Measurements from ENCODE around the gene BORCS6.

The BORCS6 gene

DNA sequence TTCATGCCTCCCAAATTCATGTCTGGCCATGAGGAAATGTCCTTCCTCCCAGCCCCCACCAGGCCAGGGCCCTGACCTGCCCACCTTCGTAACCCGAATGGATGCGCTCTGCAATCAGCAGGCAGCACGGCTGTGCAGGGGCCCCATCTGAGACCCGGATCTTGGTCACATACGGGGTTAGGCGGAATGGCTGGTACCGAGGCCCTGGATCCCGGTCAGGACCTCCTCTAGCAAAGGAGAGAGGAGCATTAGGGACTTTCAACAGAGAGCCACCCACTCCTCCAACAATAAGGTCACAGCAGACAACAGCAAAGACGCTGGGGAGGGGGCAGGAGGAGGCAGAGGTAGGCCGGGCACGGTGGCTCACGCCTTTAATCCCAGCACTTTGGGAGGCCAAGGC lies 41.4 kb downstream of the BORCS6 start:
- DNase-seq (ENCODE audit: low read depth): no peak

DNA sequence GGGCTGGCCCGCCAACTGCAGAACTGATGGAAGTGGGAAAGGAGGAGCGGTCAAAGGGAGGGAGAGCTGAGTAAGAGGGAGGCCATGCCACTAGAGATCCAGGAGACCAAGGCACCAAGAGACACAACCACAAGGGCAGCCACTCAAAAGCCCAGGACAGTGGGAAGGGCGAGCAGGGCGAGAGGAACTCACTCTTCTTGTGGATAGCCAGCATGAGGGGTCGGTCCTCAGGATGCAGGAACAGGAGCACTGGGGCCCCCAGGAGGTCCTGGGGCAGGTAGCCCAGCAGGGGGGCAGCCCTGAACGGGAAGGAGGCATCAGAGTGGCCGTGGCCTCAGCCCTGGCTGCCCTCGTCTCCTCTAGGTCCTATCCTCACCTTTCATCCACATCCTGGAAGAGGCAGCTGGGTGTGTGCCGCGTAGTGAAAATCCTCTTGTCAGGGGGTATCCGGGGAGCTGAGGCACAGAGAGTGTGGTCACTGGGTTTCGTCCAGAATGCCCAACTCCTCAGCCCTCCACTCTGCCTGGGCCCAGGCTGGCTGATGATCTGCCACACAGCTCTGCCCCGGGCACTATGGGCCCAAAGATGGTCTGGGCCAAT lies 42.1 kb downstream of the BORCS6 start:
- no peak overlapping the region for H3K4me3 ChIP-seq (ENCODE audit: low read depth, low read length)
- TF ChIP-seq CTCF (IDR thresholded peaks at IDR 0.05; ENCODE audit: insufficient read depth, low read depth, low read length, missing control alignments): no peak

More for the DNA sequence above, 41.4 kb downstream of the BORCS6 start:
- H3K4me3 ChIP-seq (ENCODE audit: low read depth, low read length): no peak overlapping the region
- no peak for TF ChIP-seq CTCF (IDR thresholded peaks at IDR 0.05; ENCODE audit: insufficient read depth, low read depth, low read length, missing control alignments)

DNA sequence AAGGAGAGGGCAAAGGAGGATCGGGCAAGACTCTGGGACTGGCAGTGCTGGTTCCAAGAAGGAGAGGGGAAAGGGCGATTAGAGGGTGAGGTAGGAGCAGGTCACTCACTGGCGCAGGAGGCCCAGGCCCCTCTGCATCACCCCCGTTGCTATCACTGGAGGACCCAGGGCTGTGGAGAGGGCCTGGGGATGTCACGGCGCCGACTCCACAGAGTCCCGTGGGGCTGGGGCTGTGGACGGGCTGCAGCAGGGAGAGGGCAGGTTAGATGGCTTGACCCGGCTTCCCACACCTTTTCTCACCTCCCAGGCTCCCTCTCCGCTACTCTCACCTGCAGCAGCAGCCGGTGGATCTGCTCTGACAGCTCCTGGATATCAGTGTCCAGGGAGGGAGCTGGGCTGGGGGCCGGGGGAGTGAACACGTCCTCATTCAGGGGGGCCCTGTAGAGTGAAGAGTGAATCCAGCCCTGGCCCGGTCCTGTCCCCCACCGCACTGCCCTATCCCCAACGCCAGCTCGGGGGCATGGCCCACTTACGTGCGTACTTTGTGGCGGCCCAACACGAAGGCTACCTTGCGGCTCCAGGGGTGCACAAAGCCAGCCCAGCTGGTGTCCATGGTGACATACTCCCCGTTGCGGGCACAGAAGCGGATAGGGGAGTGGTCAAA lies 42.7 kb downstream of the BORCS6 start:
- H3K4me3 ChIP-seq (ENCODE audit: low read depth, low read length): no peak overlapping the region
- DNase-seq (ENCODE audit: low read depth): no peak
- TF ChIP-seq CTCF (IDR thresholded peaks at IDR 0.05; ENCODE audit: insufficient read depth, low read depth, low read length, missing control alignments): no peak

More for the DNA sequence above, 42.1 kb downstream of the BORCS6 start:
- DNase-seq (ENCODE audit: low read depth): no peak

DNA sequence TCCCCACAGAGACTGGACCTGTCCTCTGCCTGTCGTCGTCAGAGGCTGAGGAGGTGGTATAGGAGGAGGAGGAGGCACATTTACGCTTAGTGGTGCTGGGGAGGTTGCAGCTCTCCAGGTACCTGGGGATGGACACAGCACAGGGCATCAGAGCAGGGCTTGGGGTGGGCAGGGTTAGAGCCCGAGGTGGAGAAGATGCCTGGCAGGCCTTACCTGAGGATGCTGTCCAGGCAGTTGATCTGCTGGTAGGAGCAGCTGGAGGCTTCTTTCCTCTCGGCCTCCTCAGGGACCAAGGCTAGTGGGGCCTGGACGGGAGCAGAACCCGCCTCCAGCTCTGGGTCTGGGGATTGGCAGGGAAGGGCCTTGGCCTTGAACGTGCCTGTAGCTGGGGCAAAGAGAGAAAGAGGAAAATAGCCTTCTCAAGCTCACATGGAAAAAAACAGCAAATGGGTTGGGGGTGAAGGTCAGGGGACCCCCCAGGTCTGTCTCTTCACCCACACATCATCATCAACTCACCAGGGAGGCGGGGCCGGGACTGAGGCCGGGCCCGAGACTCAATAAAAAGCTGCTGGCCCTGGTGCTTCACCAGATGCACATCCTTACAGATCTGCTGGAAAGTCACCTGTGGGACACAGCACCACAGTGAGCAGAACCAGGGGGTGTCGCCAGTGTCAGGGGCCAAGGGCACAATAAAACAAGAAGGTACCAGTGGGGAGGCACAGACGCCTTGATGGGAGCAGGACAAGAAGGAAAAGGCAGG lies 43.4 kb downstream of the BORCS6 start:
- TF ChIP-seq CTCF (IDR thresholded peaks at IDR 0.05; ENCODE audit: insufficient read depth, low read depth, low read length, missing control alignments): no peak
- DNase-seq (ENCODE audit: low read depth): no peak

DNA sequence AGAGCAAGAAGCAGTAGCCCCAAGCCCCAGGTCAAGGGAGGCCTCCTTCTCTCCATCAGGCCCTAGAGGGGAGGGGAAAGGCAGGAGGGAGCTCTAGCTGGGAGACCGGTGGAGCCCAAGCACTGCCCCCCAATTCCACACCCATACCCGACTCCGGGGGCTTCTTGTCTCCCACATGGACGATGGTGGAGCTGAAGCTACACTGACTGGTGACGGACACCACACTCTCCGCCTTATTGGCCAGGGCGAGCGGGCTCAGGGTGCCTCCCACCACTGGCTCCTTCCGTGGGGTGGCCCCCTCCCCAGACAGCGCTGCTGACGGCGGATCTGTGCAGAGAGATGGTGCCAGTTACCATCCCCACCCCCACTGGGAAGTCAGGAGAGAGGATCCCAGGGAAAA lies 44.2 kb downstream of the BORCS6 start:
- no peak for TF ChIP-seq CTCF (IDR thresholded peaks at IDR 0.05; ENCODE audit: insufficient read depth, low read depth, low read length, missing control alignments)
- no peak overlapping the region for H3K4me3 ChIP-seq (ENCODE audit: low read depth, low read length)
- DNase-seq (ENCODE audit: low read depth): no peak

More for the DNA sequence above, 43.4 kb downstream of the BORCS6 start:
- H3K4me3 ChIP-seq (ENCODE audit: low read depth, low read length): no peak overlapping the region

DNA sequence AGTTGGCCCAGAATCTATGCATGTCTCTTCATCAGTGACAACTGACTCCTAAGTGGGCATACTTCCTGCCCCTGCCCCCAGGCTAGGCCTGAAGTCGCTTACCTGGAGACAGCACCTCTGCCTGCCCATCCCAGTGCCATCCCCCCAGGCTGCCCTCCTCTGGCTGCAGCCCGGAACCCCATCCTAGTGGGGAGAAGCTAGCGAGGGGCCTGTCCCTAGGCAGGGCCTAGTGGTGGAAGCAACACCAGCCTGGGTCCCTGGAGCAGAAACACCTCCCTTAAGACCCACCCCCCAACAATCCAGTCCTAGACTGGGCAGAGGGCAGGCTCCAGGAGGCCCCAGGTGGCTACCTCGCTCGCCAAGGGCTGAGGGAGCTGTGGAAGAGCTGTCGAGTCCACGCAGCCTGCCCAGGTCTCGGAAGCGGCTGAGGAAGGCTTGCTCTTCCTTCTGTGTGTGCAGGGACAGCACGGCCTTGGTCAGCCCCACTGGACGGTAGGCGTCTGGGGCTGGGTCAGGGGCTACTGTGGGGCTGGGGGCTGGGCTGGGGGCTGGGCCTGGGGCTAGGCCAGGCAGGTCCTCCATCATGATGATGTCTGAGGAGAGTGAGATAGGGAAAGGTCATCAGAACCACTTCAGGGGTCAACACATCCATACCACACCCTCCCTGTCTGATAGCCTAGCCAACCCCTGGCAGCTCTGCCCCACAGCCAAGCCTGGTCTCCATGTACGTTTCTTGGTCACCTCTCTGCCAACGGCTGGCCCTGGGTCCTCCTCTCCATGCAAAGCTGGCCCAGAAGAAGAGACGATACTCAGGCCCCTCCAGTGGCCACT lies 45.4 kb downstream of the BORCS6 start:
- no peak for DNase-seq (ENCODE audit: low read depth)
- no peak for TF ChIP-seq CTCF (IDR thresholded peaks at IDR 0.05; ENCODE audit: insufficient read depth, low read depth, low read length, missing control alignments)
- no peak overlapping the region for H3K4me3 ChIP-seq (ENCODE audit: low read depth, low read length)

Data from GM12865 (cell line).